WERI-Rb-1 (cell line): Measurements from ENCODE around the gene ITGB2.

Source experiments
- DNase-seq: peaks from one replicate; pipeline ENCODE4 v3.0.0-alpha.2; 2020
- H3K27ac ChIP-seq: fragments of 250-450 bp; sonication (Bioruptor Pico); 2 replicates; pipeline ENCODE4 v1.5.1; 2020; ENCODE audit warnings: mild to moderate bottlenecking, moderate library complexity
- H3K27me3 ChIP-seq: fragments of 250-450 bp; sonication (Bioruptor Pico); 2 replicates; pipeline ENCODE4 v1.5.1; 2021; ENCODE audit warnings: mild to moderate bottlenecking, low read depth, moderate library complexity; ENCODE audit not compliant: insufficient read depth, severe bottlenecking
- H3K36me3 ChIP-seq: fragments of 250-450 bp; sonication (Bioruptor Pico); 2 replicates; pipeline ENCODE4 v1.5.1; 2020; ENCODE audit warnings: mild to moderate bottlenecking, moderate library complexity
- H3K4me3 ChIP-seq: 2 replicates; pipeline ENCODE4 v1.5.1; 2011; ENCODE audit warnings: low read depth, mild to moderate bottlenecking, control low read depth, low read length
- H3K9me3 ChIP-seq: fragments of 250-450 bp; sonication (Bioruptor Pico); 2 replicates; pipeline ENCODE4 v1.5.1; 2021; ENCODE audit warnings: mild to moderate bottlenecking, moderate library complexity; ENCODE audit not compliant: severe bottlenecking
- TF ChIP-seq, protein P1 (sequence below): IDR thresholded peaks from 2 replicates; pipeline ENCODE4 v1.5.1; 2011; ENCODE audit warnings: low read depth, mild to moderate bottlenecking, control low read depth, inconsistent platforms, low read length

ITGB2 gene

GRCh38 chr21:44865561-44866280, 55.0 kb downstream of the ITGB2 start:
- H3K4me3 ChIP-seq = no peak overlapping the region
- peaks cover 79% of the 10 kb centered on the region for H3K36me3 ChIP-seq
- no peaks in the 10 kb centered on the region for H3K27me3 ChIP-seq
- TF ChIP-seq, protein P1, sequence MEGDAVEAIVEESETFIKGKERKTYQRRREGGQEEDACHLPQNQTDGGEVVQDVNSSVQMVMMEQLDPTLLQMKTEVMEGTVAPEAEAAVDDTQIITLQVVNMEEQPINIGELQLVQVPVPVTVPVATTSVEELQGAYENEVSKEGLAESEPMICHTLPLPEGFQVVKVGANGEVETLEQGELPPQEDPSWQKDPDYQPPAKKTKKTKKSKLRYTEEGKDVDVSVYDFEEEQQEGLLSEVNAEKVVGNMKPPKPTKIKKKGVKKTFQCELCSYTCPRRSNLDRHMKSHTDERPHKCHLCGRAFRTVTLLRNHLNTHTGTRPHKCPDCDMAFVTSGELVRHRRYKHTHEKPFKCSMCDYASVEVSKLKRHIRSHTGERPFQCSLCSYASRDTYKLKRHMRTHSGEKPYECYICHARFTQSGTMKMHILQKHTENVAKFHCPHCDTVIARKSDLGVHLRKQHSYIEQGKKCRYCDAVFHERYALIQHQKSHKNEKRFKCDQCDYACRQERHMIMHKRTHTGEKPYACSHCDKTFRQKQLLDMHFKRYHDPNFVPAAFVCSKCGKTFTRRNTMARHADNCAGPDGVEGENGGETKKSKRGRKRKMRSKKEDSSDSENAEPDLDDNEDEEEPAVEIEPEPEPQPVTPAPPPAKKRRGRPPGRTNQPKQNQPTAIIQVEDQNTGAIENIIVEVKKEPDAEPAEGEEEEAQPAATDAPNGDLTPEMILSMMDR = no peak
- no peak overlapping the region for H3K27ac ChIP-seq
- no peak for DNase-seq
- H3K9me3 ChIP-seq = no peaks in the 10 kb centered on the region

- TF ChIP-seq, protein P1 = no peak
- no peak overlapping the region for H3K27ac ChIP-seq
- no peaks in the 10 kb centered on the region for H3K9me3 ChIP-seq
- H3K36me3 ChIP-seq = peaks cover 91% of the 10 kb centered on the region
- no peak overlapping the region for H3K4me3 ChIP-seq
- no peak for DNase-seq
- H3K27me3 ChIP-seq = no peaks in the 10 kb centered on the region
Measured at GRCh38 chr21:44862869-44863685, 57.6 kb downstream of the ITGB2 start.

GRCh38 chr21:44858791-44859190, 61.9 kb downstream of the ITGB2 start:
- Histone ChIP-seq H3K27ac (no peak overlapping the region), H3K36me3 (peaks cover 97% of the 10 kb centered on the region), H3K4me3 (no peak overlapping the region), H3K27me3 (no peaks in the 10 kb centered on the region), H3K9me3 (no peaks in the 10 kb centered on the region)
- TF ChIP-seq, protein P1 = no peak
- no peak for DNase-seq

GRCh38 chr21:44858291-44858690, 62.4 kb downstream of the ITGB2 start:
- Histone ChIP-seq H3K9me3 (no peaks in the 10 kb centered on the region), H3K27ac (no peak overlapping the region), H3K36me3 (peaks cover 97% of the 10 kb centered on the region), H3K4me3 (no peak overlapping the region), H3K27me3 (no peaks in the 10 kb centered on the region)
- TF ChIP-seq, protein P1 = no peak
- DNase-seq = no peak

DNA sequence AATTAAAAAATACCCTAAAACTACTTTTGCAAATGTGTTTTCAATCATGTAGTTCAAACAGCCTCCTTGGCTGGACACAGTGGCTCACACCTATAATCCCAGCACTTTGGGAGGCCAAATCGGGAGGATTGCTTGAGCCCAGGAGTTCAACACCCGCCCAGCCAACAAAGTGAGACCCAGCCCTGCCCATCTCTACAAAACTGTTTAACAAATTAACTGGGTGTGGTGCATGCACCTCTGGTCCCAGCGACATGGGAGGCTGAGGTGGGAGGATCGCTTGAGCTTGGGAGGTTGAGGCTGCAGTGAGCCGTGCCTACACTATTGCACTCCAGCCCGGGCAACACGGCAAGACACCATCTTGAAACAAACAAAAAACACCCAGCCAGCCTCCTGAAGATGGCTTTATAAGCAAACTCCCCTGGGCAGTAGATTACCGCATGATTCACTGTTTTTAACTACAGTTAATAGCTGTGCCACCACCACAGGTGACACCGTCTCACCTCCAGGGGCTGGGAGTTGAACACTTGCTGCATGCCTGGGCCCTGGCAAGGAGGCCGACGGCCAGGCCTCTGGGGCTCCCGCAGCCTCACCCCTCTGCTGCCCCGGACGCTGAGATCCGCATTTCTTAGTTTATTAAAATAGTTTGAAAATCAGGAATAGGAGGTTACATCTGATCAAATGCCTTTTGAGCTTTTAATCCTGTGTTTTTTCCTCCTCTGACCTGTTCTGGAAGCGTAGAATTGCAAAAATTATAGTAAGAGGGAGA, 63.4 kb downstream of the ITGB2 start:
- H3K27ac ChIP-seq = no peak overlapping the region
- no peaks in the 10 kb centered on the region for H3K27me3 ChIP-seq
- no peak for DNase-seq
- H3K4me3 ChIP-seq = no peak overlapping the region
- peaks cover 100% of the 10 kb centered on the region for H3K36me3 ChIP-seq
- TF ChIP-seq, protein P1 = no peak
- H3K9me3 ChIP-seq = no peaks in the 10 kb centered on the region
